C1 segment of cervical spinal cord (tissue), 14 donors: ENCODE data around the gene CCDC177.

Experiments used
- DNase-seq, 14 donors: peaks; one replicate each; lab custom pipeline; 2025; lab: John Stamatoyannopoulos, UW

Gene CCDC177

GRCh38 chr14:69530095-69530494 is 44.6 kb downstream of the CCDC177 start:
- DNase-seq = no peak

GRCh38 chr14:69529563-69529962 is 45.1 kb downstream of the CCDC177 start:
- no peak for DNase-seq

GRCh38 chr14:69528930-69529329 is 45.7 kb downstream of the CCDC177 start:
- no peak for DNase-seq

- DNase-seq = no peak
Measured at GRCh38 chr14:69528143-69528542, 46.5 kb downstream of the CCDC177 start.

- no peak for DNase-seq
Measured at GRCh38 chr14:69527635-69528034, 47.0 kb downstream of the CCDC177 start.

GRCh38 chr14:69525896-69526295 is 48.8 kb downstream of the CCDC177 start:
- no peak for DNase-seq

- DNase-seq = no peak
Measured at GRCh38 chr14:69522026-69522425, 52.6 kb downstream of the CCDC177 start.
